AG08395 (cell line): ENCODE results near the gene ETFRF1.
A peak's percentile ranks its signal among the peaks of the same experiment; 100 is the strongest.

ENCODE experiments used
- DNase-seq: peaks from one replicate; pipeline ENCODE4 v3.0.0; 2012; ENCODE audit warnings: mixed read lengths, low spot score

Gene ETFRF1, protein sequence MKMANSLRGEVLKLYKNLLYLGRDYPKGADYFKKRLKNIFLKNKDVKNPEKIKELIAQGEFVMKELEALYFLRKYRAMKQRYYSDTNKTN

DNA sequence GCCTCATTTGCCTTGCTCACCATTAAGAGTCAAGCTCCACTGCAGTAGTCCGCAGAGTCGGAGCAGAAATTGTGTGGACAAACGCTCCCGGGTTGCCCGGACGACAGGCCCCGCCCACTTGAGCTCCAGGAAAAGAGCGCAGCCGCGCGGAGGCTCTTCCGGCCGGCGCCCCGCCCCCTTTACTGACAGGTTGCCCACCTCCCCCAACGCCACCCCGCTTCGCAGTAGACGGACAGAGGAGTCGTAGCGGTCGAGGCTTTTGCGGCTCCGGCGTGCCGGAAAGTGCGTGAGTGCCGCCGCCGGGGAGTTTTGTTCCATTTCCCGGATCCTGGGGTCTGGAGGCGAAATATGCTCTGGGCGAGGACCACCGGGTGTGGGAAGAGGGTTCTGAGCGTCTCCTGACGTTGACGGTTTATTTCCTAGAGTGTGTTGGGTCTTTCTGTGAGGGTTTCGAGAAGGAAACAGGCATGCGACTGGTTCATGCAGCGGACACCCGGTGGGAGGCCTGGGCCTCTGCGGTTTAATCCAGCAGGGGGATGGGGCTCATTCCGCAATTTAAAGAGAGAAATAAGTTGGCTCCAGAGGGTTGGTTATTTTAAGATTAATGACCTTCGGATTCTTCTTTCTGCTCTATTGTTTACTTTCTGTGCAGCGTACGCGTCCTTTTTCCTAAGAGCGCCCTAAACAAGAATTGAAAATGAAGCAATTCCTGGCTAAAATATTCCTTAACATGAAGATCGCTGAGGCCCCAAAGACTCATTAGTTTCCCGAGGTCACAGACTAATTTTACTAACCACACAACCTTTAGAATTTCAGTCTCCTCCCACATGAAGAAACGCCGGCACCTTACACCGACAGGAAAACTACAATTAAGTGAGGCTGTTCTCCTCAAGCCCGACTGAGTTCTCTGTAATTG, at the start of gene ETFRF1, which contains the start of gene DNAI7:
TSS of gene ETFRF1 (plus strand) at position 182 of the 916 bp plus-strand sequence. CDS start 8,720 bp downstream, outside the sequence.
TSS of gene DNAI7 (minus strand) at position 105 of the 916 bp plus-strand sequence. CDS start at position 23, 82 bp downstream.
- peak; percentile 96 for DNase-seq

DNA sequence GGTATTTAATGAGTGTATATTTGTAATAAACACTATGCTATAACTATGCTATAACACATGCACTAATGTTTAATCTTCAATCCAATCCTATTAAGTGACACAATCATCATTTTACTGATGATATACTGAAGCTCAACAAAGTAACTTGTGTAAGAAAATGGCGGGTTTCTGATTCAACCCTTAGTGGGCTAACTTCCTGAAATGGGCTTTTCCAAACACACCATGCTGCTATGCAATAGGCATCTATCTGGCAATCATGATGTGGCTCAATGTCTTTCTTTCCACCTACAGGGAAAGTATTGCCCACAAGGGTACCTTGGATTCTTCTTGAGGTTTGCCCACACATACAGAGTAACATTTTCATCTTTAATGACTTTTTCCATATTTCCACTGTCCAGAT, 48.4 kb upstream of the ETFRF1 start:
- DNase-seq = no peak

DNA sequence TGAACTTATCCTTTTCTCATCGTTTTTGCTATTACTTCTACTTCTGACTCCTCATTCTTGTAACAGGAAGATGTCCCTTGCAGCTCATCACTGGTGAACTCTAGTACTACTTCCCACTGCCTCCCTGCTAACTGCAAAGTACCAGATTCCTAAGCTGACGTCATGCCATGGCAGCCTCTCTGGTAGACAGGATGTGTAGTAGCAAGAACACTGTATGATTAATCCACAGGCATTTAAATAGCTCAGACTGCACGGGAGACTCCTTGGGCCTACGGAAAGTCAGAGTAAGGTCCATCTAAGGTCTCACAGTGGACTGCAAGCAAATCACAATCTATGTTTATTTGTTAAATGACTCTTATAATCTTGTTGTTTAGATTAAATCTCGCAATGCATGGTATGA, 43.6 kb upstream of the ETFRF1 start:
- DNase-seq = peak; percentile 94

DNA sequence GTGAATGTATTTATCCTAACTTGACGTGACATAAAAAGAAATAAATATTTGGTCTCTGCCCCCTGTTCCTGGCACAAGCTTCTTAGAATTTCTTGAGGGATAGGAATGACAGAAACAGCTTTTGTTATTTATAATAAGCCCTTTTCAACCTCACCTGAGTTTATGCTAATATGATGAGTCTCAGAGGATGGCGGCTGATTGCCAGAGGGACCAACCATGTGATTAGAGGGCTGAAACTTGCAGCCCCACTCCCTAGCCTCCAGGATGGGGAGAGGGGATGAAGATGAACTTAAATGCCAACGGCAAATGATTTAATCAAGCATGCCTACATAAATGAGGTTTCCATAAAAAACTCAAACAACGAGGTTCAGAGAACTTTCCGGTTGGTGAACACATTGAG, 43.0 kb upstream of the ETFRF1 start:
- DNase-seq = no peak

DNA sequence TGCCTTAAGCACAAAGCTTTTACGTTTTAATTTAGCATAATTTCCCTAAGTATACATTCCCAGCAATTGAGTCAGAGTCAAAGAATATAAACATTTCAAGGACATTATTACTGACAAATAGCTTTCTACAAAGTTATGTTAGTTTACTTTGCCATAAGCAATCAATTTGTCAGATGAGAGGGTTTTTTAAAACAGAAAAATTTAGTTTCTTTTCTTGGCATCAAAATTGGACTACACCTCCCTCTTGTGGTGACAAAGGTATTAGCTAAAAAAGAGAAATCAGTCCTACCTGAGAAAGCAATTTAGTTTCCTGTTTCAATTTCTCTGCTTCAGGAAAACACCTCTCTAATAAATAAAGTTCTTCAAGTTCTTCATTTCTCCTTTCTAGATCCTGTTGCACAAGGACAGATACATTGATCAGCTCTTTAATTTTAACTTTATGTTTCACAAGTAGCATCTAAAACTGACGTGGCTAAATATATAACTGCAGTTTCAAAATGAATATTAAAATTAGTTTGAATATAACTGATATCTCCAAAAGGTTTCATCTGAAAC, 39.9 kb upstream of the ETFRF1 start:
- DNase-seq = peak; percentile 49

DNA sequence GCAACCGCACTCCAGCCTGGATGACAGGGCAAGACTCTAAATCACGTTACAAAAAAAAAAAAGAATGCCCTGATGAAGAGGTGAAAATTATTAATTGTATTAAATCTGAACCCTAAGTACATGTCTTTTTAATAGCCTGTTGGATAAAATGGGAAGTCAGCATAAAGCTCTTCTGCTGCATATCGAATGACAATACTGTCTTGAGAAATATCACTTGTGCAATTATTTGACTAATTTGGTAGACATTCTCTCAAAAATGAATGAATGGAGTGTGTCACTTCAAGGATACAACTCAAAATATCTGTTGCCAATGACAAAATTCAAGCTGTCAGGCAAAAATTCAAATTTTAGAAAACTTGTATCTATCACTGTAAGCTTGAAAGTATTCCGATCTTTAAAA, 39.0 kb upstream of the ETFRF1 start:
- no peak for DNase-seq

DNA sequence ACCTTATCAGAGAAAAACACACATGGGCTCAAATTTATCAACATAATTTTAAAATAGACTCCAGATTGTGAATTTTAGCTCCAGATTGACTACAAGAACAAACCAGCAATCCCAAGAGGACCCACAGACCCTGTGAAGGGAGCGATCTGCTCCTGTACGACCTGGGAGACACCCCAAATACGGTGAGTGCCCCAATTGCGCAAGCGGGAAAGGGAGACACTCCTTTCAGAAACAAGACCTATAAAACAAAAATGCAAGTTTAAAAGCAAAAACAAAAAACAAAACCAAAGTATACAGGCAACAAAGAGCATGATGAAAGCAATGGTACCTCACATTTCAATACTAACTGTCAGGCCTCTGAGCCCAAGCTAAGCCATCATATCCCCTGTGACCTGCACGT, 32.2 kb upstream of the ETFRF1 start:
- DNase-seq = no peak

DNA sequence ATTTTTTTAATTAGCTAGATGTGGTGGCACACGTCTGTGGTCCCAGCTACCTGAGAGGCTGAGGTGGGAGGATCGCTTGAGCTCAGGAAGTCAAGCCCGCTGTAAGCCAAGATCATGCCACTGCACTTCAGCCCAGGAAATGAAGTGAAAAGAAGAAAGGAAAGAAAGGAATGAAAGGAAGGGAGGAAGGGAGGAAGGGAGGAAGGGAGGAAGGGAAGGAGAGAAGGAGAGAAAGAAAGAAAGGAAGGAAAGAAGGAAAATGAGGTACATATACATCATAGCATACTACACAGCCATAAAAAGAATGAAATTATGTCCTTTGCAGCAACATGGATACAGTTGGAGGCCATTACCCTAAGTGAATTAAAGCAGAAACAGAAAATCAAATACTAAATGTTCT, 12.3 kb upstream of the ETFRF1 start:
- no peak for DNase-seq

DNA sequence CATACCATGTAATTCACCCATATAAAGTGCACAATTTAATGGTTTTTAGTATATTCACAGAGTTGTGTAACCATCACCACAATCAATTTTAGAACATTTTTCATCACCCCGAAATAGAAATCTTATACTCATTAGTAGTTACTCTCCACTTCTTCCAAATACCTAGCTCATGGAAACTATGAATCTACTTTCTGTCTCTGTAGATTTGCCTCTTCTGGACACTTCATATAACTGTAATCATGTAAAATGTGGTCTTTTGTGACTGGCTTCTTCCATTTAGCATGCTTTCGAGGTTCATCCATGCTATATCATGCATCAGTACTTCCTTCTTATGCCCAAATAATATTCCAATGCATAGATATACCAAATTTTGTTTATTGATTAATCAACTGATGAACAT, 10.9 kb upstream of the ETFRF1 start:
- no peak for DNase-seq

DNA sequence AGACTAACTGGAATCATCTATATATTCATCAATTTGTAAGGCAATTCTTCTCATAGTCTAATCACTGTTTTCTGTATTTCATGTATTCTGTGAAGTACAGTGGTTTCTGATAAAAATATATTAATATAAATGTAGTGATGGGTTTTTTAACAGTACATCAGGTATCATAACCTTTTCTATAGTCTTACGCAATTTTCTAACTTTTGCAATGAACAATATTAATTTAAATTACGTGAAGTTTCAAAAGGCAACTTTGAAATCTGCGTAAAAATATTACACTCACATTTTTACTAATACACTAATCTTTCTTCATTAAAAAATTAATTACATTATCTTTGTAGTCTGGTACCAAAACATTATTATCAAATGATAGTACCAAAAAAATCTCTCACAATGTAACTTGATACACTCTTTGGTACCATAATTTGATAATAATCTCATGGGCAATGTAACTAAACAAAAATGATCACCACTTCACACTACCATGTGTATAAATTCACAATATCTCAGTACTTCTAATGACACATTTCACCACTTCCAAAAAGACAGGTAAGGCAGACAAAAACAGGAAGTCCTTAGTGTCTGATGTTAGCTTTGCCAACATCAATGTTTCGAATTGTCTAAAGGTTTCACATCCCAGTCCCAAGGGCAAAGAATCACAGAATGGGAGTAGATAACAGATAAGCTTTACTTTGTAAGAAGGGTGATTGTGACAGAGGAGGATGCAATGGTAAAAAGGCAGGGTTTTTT, 8.8 kb upstream of the ETFRF1 start:
- no peak for DNase-seq

DNA sequence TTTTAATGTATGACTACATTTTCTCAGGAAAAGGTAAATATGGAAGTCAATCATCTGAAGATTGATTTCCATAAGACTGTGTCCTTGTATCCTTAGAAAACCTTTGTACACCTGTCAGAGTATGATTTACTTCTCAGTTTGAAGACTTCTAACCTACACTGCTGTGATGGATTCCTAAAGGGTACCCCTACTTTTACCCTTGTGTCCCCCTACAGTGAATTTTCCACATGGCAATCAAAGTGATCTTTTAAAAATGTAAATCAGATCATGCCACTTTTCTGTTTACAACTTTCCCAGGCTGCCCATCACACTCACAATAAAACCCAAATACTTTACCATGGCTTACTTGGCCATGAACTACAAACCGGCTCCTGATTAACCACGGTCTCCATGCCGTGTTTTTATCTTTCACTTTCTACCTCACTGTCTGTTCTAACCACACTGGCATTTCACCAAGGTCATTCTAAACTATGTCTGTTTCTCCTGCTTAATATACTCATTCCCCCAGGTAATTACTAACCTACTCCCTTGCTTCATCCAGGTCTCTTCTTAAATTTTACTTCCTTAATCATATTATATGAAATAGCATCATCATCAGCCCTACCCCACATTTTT, 8.1 kb upstream of the ETFRF1 start:
- no peak for DNase-seq

DNA sequence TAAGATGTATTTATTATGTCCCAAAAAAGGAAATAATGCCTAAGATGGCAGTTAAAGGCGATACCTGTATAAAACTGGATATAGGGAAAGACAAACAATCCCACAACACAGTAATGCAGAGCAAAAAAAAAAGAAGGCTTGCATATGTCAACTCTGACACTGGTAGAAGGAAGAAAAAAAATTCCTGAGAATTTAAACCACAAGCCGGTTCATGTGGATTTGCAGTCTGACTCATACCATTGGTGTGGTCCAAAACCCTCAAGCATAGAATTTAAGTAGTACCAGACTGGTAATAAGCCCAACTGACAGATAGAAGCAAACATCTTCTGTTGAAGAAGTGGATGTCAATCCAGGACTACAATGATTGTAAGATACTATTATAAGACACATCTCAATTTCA, 7.3 kb upstream of the ETFRF1 start:
- peak; percentile 81 for DNase-seq

DNA sequence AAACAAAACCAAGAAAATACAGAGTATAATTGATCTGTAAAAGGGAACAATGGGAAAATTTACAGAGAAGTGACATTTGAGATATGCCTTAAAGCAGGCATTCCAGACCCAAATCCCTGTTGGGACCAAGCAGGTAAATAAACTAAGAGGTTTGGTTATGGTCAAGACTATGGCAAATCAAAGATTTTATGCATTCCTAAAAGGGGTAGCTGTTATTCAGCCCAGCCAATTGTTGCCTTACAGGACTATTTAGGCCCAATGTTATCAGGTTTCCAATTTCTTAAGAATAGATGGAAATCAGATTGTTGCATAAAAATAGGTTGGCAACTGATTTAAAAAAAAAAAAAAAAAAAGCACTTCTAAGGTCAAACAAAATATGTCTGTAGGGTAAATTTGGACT, 5.4 kb upstream of the ETFRF1 start:
- no peak for DNase-seq

DNA sequence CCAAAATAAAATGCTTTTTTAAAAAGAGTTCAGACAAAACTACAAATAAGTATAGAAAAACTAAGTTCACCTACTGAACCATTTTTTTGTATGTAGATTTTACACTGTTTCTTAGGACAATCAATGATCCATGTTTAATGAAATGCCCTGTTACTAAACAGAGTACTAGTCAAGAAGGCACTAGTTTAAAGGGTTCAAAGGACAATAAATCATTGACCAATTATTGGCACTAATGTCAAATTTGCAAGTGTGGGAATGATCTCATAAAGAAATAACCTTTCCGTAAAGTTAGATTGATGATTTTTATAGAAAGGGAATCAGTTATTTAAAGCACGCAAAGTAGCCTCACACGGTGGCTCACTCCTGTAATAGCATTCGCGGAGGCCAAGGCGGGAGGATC, 4.2 kb upstream of the ETFRF1 start:
- DNase-seq = no peak

DNA sequence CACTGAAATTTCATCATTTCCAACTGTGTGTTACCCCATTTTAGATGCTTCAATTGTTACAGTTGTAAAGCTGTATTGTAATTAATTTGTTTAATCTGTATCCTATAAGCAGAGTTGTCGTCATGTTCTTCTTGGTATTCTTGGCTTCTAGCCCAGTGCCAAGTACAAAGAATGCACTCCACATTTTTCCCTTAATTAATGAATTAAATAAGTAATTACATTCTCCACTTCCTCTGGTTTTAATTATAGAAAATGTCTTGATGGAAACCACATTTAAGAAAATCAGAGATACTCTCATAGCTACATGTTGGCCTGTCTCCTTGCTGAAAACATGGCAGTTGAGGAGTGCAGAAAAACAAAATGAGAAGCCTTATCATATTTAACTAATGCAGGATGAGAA, 823 bp upstream of the ETFRF1 start:
- no peak for DNase-seq

DNA sequence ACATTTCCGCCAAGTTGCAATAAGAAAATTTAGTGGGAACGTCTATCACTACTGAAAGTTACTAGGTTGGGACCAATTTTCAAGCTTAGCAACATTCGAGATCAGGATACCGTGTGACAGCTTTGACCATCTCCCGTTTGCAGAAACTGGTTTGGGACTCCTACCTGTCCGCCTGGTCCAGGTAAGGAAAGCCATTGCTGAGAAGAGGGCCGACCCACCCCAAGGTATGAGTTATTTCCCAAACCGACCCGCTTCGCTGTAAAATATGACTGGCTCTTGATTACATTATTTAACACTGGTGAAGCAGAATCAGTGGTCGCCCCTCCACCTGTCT, 348 bp upstream of the ETFRF1 start:
- no peak for DNase-seq

DNA sequence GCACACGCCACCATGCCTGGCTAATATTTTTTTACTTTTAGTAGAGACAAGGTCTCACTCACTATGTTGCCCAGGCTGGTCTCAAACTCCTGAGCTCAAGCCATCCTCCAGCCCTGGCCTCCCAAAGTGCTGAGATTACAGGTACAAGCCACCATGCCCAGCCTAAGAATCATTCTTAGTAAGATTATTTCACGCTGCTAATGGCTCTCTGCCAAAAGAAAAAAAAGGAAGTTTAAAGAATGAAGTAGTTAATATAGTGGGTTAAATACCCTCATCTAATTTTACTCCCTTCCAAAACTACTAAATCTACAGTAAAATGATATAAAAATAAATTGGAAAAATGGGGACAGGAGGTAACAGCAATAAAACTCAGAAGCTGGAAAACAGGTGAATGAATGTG, 2.6 kb downstream of the ETFRF1 start:
- no peak for DNase-seq

DNA sequence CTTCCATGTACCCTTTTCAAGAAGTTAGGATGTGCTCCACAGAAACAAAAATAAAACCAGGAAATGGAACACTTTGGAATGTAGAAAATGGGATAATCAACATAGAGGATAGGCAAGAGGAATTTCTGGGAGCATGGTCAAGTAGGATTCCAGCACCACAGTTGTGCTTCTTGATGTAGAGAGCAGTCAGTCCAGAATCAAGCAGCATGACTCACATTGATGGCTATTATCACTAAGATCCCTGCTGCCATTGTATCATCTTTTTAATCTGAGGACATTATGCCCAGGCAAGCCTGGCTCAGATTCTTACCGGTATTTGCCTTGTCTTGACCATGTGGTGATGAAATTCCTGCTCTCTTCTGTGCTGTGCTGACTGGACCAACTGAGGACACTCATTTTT, 5.7 kb downstream of the ETFRF1 start:
- DNase-seq = peak; percentile 55

DNA sequence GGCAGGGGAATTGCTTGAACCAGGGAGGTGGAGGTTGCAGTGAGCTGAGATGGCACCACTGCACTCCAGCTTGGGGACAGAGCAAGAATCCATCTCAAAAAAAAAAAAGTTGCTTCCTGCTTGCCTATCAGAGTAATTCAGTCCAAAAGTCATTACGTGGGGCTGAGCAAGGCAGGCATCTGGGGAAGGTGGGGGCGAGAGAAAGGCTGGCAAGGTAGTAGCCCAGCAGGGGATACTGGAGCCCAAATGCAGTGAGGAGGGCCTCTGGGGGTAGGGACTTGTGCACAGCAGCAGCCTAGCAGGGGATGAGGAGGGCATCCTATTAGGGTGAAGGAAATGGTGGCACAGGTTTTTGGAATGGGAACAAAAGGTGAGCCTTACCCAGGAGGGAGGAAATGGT, 7.1 kb downstream of the ETFRF1 start:
- DNase-seq = no peak

DNA sequence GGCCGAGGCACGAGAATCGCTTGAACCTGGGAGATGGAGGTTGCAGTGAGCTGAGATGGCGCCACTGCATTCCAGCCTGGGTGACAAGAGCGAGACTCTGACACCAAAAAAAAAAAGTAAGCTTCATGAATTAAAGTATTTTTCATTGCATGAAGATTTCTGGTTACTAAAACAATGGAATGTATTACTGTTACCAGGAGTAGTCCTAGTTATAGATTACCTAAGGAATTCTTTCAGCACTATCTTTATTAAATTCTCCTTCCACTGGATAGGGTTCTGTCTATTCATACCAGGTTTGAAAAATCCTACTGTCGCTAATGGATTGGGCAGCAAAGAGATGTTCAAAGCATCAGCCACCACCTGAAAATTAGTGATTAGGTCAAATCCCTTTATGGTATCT, 12.4 kb downstream of the ETFRF1 start:
- no peak for DNase-seq

DNA sequence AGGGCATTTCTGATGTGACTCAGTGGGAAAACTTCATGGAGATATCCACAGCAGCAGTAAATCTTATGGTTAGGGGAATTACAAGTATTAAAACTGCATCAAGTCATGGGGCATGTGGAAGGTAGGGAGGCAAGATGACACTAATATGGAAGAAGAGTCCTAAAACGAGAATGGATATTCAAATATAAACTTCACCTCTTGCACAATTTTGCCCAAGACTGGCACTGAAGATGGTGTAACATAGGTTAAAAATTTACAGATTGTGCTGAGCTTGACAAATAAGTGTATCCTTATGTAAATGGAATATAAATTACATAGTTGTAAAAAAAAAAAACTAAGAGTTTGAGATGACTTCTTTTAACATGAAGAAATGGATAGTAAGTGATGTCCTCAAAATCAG, 12.8 kb downstream of the ETFRF1 start:
- DNase-seq = no peak

DNA sequence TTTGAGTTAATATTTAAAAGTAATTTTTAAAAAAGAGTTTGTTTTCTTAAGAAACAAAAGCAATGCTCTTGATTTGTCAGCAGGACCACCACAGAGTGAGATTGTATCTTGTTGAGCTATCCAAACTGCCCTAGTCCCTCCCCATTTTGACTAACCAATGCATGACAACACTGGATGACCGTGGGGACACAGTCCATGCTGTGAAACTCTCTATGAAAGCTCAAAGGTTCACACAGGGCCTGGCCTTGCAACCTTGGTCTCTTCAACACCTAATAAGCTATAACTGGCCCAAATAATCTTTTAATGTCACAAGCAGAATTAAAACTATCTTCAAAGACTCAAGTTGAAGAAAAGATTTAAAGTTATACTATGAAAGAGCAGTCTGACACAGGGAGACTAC, 13.5 kb downstream of the ETFRF1 start:
- DNase-seq = no peak
